Left cardiac atrium (tissue), 4 donors: ENCODE results near the gene ASCC1. TPM values are rescaled to one million over a fixed set of nuclear protein-coding genes. Genes with fewer than 3 reads are reported as not detected.
"Not testable (repeated sequence)": the region's sequence is repeated elsewhere in the genome, so short reads cannot be mapped to it uniquely, and the experiment has no call there.

ENCODE experiments used
- ATAC-seq, 2 donors: fragments of 200-7000 bp; cut with Tn5 transposase; one replicate each; pipeline ENCODE4 v1.9.1; 2020; ENCODE audit warnings: mild to moderate bottlenecking in 2 of 2, moderate library complexity in 2 of 2
- DNase-seq: peaks from one replicate; pipeline ENCODE4 v3.0.0-alpha.2; 2020
- intact Hi-C, 2 donors: fragments of 100-400 bp; cut with DNase I; formaldehyde crosslinking; loops; one replicate each; pipeline versions ENCODE4 v1.14.1 to v1.15.1; 2022 to 2023
- total RNA-seq, 2 donors: library from RNA; stranded (reverse); fragmentation: NEBNext Ultra II Directional; extraction: Animal tissue kit (Norgen Biotek cat#: 25700); gene quantifications; one replicate each; pipeline ENCODE4 v1.2.1, GENCODE V29; 2021
- donor health status: DM: no; HTN: yes; CAD: no.
- donor health status: DM: no; HTN: yes; CAD: no; lungs with severe emphysema.
- donor health status: DM: yes; HTN: yes; CAD: no.
- donor health status: Dilated cardiomyopathy.

ASCC1 gene
- total RNA-seq, 2 donors from 2014 or later: 25.2 to 28.1 TPM

GRCh38 chr10:72186258-72186981 lies 29.7 kb downstream of the ASCC1 start:
- peak; percentile 95 to 97 for ATAC-seq
- intact Hi-C loops: no loop called here
- DNase-seq: peak; percentile 60

- no peak for DNase-seq
- ATAC-seq: no peak
- intact Hi-C loops: no loop called here
Observed at GRCh38 chr10:72184156-72184555, 31.9 kb downstream of the ASCC1 start.

GRCh38 chr10:72177454-72177853 lies 38.6 kb downstream of the ASCC1 start:
- ATAC-seq: no peak
- intact Hi-C loops: no loop called here

GRCh38 chr10:72176701-72177100 lies 39.4 kb downstream of the ASCC1 start:
- ATAC-seq: peak; percentile 84

More at GRCh38 chr10:72177454-72177853, 38.6 kb downstream of the ASCC1 start:
- no peak for DNase-seq

GRCh38 chr10:72175149-72175548 lies 40.9 kb downstream of the ASCC1 start:
- DNase-seq (no peak), ATAC-seq (peak in 1 of 2 donors; percentile 34)
- intact Hi-C loops: no loop called here

More at GRCh38 chr10:72176701-72177100, 39.4 kb downstream of the ASCC1 start:
- intact Hi-C loops: no loop called here
- DNase-seq: peak; percentile 33

GRCh38 chr10:72174297-72174662 lies 41.8 kb downstream of the ASCC1 start:
- no peak for ATAC-seq
- intact Hi-C loops: no loop called here
- no peak for DNase-seq

- ATAC-seq (peak in 1 of 2 donors; percentile 18), DNase-seq (no peak)
- intact Hi-C loops: no loop called here
Observed at GRCh38 chr10:72173619-72174296, 42.3 kb downstream of the ASCC1 start.

- no peak for DNase-seq
- no peak for ATAC-seq
- intact Hi-C loops: no loop called here
Observed at GRCh38 chr10:72173262-72173618, 42.8 kb downstream of the ASCC1 start.

- intact Hi-C loops: no loop called here
Observed at GRCh38 chr10:72171175-72171630, 44.9 kb downstream of the ASCC1 start.

GRCh38 chr10:72170733-72171132 lies 45.3 kb downstream of the ASCC1 start:
- no peak for DNase-seq
- intact Hi-C loops: no loop called here
- no peak for ATAC-seq

More at GRCh38 chr10:72171175-72171630, 44.9 kb downstream of the ASCC1 start:
- ATAC-seq (peak in 1 of 2 donors; percentile 32), DNase-seq (no peak)

- DNase-seq (no peak), ATAC-seq (peak in 1 of 2 donors; percentile 57)
- intact Hi-C loops: no loop called here
Observed at GRCh38 chr10:72170263-72170662, 45.8 kb downstream of the ASCC1 start.

- ATAC-seq (no peak), DNase-seq (no peak)
- intact Hi-C loops: no loop called here
Observed at GRCh38 chr10:72167118-72167517, 49.0 kb downstream of the ASCC1 start.

GRCh38 chr10:72164617-72165016 lies 51.5 kb downstream of the ASCC1 start:
- no peak for DNase-seq
- intact Hi-C loops: no loop called here
- no peak for ATAC-seq

GRCh38 chr10:72162978-72163377 lies 53.1 kb downstream of the ASCC1 start:
- DNase-seq: no peak
- intact Hi-C loops: no loop called here
- peak in 1 of 2 donors; percentile 51 for ATAC-seq

GRCh38 chr10:72158176-72158575 lies 57.9 kb downstream of the ASCC1 start:
- intact Hi-C loops: no loop called here
- no peak for ATAC-seq

GRCh38 chr10:72156223-72156622 lies 59.9 kb downstream of the ASCC1 start:
- ATAC-seq (no peak), DNase-seq (no peak)
- intact Hi-C loops: no loop called here

More at GRCh38 chr10:72158176-72158575, 57.9 kb downstream of the ASCC1 start:
- DNase-seq: no peak

- no peak for ATAC-seq
- no peak for DNase-seq
- intact Hi-C loops: no loop called here
Observed at GRCh38 chr10:72152286-72152685, 63.8 kb downstream of the ASCC1 start.

GRCh38 chr10:72150746-72151478 lies 65.2 kb downstream of the ASCC1 start:
- ATAC-seq, intact Hi-C loops: not testable (repeated sequence)

GRCh38 chr10:72147324-72147584 lies 68.8 kb downstream of the ASCC1 start:
- intact Hi-C loops, ATAC-seq: not testable (repeated sequence)
- DNase-seq: peak; percentile 45

More at GRCh38 chr10:72150746-72151478, 65.2 kb downstream of the ASCC1 start:
- DNase-seq: not testable (repeated sequence)
